ENCODE data around the gene DYTN.
A peak's percentile ranks its signal among the peaks of the same experiment; 100 is the strongest.
"Not testable (repeated sequence)": the region's sequence is repeated elsewhere in the genome, so short reads cannot be mapped to it uniquely, and the experiment has no call there.

DYTN gene, protein sequence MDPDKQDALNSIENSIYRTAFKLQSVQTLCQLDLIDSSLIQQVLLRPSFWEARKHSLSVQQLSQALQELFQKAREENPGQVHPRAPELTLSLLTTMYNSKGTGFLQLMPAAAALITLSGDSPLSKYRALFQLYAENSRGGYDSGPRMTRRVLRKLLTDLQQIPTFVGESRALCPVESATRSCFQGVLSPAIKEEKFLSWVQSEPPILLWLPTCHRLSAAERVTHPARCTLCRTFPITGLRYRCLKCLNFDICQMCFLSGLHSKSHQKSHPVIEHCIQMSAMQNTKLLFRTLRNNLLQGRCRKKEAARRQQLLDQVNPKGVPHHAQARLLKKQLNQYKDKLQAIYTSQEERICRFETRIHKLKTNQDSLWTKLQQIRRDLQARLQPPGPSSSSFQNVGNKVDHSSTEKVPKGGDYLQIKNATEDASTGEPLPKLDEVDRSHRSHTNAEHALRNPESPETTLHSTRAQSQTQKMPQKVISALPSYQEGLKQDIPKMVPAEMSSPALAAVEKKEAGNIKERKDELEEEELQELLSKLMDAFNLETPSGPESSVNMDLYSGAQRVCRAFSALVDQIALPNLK

DNA sequence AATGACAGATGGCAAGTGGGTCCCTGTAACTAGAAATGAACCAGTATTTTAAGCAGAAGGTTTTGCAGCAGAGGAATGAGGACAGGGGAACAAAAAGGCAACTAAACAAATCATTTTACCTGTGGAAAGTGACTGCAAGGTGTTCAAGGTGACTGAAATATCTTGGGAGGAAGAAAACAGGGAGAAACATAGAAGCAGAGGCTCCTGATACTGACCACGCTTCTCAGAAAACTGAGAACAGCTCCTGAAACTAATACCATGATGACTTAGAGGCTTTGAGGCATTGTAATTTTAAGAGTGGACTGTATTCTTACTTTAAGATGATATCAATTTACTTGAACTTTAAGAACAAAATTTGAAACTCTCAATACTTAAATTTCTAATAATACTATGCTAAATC is at the start of gene DYTN:
Gene DYTN (minus strand): TSS at position 101 of the 400 bp plus-strand sequence. CDS start 117 bp downstream, outside the sequence.
- DNase-seq (ENCODE audit: low spot score): no peak

DNA sequence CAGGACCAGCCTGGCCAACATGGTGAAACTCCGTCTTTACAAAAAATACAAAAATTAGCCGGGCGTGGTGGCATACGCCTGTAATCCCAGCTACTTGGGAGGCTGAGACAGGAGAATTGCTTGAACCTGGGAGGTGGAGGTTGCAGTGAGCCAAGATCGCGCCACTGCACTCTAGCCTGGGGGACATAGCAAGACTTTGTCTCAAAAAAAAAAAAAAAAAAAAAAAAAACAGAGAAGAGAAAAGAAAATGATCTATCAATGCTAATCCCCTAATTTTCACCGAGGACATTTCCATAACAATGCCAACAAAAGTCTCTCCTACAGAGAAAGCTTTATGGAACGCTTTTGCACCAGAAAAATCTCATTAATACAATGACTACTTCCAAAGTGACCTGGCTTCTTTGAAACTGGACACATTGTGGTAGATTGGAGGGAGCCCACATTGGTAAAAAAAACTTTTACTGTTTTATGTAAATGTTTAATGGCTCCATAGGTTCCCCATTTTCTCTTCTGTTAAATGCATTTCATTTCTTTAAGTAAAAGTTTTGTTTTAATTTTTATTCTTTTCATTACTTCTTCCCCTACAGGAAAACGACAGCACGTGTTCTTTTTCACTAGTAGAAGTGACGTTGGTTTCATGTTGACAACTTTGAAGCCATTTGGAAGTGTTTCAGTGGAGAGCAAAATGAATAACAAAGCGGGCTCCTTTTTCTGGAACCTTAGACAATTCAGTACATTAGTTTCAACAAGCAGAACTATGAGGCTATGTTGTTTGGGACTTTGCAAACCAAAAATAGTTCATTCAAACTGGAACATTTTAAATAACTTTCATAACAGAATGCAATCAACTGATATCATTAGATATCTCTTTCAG is 48.1 kb upstream of the DYTN start:
- no peak for DNase-seq (ENCODE audit: low spot score)

DNA sequence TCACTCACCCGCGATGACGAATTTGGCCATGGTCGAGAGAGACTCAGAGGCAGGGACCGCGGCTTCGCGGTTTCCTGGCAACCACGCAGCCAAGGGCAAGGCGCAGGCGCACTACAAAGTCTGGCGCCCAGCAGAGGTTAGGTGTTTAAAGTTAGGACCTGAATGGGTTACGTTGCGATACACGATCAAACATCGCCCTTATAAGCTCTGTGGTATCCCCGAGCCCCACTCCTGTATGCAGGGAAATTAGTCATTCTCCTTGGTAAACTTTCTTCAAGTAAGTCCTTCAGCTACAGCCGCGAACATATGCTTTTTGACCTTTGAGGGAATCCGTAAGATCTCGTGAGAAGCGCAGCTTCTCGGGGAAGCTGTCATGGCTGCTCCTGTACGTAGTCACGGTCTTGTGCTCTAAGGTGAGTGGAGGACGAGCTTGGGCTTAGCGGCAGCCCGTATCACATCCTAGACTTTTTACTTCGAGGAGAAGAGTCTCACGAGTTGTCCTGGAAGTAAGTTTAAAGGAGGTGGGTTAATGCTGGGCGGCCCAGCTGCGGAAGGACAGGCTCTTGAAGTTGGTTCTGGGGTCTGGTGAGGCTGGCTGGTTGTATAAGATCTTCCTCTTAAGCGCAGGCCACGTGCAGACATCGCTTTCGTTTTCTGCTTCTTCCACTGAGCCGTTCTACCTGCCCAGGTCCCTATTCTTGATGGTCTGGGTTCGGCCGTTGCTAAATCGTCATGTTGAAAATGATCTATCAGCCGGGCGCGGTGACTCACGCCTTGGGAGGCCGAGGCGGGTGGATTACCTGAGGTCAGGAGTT is 47.3 kb upstream of the DYTN start, which contains the start of the genes FASTKD2 and MDH1B:
Gene FASTKD2 (plus strand): TSS at position 365 of the 815 bp plus-strand sequence. CDS start 1,088 bp downstream, outside the sequence.
Gene MDH1B (minus strand): TSS at position 87 of the 815 bp plus-strand sequence. CDS start 57 bp downstream, at position 30.
- DNase-seq (ENCODE audit: low spot score): peak; percentile 85

DNA sequence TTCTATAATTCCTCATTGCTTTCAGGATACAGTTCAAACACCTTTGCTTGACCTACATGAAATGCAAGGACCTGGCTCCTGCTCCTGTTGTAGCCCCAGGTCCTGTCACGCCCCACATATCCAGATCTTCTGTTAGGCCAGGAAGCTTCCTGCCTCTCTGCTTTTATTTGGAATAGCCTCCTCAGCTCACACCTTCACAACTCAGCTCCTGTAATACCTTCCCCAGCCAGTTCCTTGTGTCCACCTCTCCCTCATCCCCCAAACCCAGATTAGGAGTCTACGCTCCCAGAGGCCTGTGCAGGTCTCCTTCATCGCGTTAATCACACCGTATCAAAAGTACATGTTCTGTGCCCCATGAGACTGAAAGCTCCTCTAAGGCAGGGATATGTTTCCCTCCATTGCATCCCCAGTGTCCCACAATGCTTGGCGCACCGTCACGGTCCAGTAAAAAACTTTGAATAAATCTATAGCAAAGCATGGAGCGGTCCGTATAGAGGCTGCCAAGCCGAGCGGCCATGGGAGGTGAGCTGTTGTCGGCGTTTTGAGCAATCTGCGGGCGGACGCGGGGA is 46.6 kb upstream of the DYTN start:
- DNase-seq (ENCODE audit: low spot score): no peak

DNA sequence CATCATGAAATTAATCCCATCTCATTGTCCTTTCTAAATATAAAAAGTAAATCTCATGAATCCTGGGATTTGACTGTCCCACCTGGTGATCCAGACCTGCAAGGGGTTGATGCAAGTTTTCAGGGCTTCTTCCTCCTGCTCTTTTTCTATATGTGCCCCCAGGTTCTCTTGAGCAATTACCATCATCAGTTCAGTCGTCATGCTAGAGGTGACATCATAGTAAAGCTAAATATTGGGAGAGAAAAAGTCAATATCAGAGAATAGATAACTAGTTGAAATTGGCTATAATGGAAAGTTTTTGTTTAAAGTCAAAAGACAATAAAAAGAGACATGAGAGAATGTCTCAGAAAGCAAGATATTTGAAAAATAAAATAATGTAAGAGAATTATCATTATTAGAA is 38.6 kb upstream of the DYTN start:
- DNase-seq (ENCODE audit: low spot score): no peak

DNA sequence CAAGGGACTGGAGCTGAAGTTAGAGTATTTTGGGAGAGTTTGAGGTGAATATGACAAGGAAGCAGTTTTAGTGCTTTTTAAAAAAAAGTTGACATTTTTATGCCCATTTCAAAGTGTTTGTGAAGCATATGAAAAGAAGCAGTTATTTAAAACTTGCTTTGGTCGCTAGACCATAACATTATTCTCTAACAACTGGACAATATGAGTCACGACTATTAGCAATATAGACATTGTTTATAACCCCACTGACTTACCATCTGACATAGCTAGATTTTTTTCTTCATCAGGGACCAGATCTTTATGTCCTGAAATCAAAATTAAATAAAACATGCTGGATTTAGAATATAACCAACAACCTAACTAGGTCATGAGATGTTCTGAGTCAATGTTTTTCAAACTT is 22.6 kb upstream of the DYTN start:
- DNase-seq (ENCODE audit: low spot score): no peak

DNA sequence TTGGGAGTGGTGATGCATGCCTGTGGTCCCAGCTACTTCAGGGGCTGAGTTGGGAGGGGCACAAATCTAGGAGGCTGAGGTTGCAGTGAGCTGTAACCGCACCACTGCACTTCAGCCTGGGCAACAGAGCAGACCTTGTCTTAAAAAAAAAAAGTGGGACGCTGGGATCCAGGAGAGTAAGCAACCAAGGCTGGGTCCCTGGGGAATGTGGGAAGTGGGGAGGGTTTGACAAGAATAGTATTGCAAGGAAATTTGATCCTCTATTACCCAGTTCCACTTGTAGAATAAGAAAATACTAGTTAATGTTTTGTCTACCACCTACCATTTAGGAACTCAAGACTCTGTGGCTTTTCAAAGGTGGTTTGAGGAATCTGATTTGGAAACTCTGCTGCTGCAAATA is 21.1 kb upstream of the DYTN start:
- DNase-seq (ENCODE audit: low spot score): no peak

DNA sequence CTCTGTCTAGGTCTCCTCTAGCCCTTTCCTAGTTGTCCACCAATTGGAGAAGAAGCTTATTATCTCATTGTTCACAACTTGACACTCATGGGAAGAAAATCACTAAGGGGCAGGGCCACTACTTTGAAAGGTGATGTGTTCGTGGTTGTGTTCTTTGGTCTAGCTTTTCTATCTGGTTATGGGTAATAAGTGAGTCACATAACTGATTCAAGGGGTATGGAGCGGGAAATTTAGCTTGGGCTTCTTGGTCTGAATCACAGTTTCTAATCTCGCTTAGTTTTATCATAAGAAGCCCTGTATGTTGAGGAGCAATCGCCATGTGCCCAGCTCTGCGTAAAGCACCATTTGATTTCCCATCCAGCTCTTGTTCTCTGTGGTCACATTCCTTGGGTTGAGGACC is 18.7 kb upstream of the DYTN start:
- no peak for DNase-seq (ENCODE audit: low spot score)

DNA sequence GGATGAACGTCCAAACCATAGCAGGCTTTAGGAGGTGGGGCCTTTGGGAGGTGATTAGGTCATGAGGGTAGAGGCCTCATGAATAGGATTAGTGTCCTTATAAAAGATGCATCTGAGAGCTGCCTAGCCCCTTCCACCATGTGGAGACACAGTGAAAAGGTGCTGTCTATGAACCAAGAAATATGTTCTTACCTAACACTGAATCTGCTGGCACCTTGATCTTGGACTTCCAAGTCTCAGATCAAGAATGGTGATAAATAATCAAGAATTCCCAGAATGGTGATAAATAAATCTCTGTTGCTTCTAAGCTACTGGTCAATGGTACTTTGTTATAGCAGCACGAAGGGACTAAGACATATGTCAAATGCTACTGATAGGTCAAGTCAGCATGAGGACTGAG is 15.1 kb upstream of the DYTN start:
- no peak for DNase-seq (ENCODE audit: low spot score)

DNA sequence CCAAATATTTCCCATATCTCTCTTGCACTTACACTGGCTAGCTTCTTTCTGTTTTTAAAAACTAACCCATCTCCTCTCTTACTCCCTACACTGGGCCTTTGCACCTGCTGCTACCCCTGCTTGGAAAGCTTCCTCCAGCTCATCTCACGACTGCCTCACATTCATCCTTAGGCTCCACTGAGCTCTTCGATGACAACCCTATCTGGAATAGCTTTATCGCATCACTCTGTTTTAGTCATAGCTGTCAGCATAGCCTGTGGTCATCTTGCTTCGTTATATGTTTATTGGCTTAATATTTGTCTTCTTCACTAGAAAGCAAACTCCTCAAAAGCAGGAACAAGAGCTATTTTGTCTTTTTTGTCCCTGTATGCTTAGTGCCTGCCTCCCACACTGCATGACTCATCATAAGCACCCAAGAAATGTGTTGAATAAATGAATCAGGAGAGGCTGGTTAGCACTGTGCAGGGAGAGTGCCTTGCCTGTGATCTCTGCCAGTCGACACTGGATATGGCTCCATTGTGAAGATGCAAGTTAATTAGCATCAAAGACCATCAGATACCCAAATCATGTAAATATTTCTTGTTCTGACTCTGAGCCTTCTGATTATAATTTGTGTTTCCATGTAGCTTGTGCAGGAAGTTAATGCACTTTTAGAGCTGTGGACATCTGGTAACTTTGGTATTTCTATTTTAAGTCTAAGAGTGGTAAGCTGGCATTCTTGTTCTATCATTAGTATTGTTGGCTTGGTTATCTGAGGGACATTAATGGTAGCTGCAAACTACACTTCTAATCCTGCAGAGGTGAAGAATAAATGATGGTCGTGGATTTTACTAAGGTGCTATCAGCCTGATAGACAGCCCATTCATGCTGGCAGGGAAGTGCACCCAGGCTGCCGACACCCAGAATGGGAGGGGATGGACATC is 10.3 kb upstream of the DYTN start:
- no peak for DNase-seq (ENCODE audit: low spot score)

DNA sequence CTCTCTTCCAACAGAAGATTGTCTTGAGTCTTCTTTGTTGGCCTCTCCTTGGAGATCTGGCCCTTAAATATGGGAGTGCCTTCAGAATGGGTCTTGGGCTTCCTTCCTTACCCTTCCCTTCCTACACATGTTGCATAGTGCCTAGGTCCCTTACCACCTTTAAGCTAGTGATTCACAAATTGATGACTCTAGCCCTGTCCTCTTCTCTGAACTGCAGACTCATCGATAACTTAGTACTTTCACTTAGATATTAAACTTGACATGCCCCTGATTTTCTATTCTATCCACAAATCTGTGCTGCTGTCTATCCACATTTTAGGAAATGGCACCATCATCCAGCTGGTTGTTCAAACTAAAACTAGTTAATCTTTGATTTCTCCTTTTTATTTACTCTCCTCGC is 9.1 kb upstream of the DYTN start:
- no peak for DNase-seq (ENCODE audit: low spot score)

DNA sequence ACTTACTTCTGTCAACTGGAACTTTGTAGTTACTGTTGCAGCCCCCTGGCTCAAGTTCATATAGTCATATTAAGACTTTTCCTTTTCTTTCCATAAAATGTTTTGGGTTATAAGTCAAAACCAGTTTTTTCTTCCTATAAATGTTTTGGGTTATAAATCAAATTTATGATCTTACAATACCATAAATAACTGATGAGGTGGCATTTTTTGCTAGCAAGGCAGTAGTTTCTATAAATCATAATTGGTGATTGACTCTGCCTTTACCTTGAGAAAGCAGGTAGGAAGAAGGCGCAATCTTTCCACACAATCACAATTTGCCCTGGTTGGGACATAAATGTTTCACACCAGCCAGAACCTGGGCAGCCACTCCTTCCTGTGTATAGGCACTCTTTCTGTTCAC is 5.1 kb upstream of the DYTN start:
- DNase-seq (ENCODE audit: low spot score): no peak

DNA sequence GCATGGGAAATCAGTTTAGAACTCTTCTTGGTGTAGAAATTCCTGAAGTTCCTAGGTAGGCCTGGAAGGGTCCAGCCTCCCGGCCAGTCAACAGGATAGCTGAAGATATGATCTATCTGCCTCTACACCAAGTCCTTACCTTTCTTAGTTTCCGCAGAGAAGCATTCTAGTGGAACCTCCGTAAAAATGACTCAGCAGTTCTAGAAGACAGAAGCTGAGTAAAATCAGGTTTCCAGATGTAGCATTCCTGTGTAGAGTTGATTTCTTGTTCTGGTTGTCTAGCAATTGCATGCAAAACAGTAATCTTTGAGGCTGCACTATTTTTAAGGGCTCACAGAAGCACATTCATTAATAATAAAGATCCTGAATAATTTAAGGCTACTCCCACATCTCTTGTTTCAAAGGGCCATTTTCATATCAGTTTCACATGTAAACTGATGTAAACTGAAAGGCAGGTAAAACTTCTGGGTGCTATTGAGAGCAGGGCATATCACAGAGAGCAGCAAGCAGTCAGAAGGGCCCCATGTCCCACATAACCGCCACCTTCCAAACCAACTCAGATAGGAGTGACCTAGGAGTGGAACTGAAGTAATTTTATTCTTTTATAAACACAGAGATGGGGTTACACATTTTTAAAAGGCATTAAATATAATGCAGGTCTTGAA is 3.2 kb upstream of the DYTN start:
- DNase-seq (ENCODE audit: low spot score): no peak

DNA sequence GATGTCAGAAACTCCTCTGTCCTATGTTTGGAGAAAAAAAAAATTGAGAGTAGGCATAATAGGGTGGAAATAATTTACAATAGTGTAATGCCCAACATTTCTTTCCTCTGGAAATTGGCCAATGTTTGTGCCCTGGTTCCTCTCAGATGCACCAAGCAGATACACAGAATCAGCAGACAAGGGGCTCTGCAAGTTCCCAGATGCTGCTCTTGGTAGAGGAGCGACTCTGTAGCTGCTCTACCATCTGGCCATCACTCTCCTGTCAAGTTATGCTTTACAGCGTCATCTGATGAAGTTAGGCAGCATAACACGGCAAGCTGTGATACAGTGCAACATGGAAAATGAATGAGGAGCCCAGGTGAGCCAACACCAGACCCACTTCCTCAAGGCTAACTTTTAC is 1.6 kb downstream of the DYTN start:
- no peak for DNase-seq (ENCODE audit: low spot score)

DNA sequence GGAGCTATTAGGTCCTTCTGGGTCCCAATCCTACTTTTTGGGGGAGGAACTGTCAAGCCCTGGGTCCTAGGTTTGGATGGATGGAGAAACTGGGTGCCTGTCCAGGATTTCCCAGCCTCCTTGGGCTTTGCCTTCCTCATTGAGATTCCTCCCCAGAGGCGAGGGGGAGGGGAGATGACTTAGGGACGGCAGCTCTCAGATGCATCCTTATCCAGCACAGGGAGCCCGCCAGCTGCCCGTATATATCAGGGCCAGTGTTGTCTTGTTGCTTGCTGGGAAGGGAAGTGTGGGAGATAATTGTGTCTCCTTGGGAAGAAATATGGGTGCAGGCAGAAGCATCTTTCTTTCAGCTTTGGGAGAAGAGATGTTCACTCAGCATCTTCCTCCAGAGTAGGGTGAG is 3.0 kb downstream of the DYTN start:
- not testable (repeated sequence) for DNase-seq (ENCODE audit: low spot score)

DNA sequence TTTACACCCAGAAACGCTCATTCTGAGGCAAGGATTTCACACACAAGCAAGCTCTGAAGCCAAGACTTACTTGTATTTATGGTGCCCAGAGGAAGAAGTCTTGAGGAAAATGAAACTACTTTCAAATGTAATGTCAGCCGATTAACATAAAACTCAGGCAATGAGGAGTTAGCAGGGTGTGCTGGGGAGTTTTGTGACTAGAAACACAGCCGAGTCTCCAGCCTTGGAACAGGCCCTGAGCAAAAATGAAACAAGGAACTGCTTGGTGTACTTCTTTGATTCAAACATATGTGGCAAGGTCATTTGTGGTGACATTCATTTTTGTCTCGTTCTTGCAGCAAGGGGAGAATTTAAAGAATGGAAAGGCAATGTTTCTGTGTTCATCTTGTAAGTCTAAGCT is 4.5 kb downstream of the DYTN start:
- no peak for DNase-seq (ENCODE audit: low spot score)

DNA sequence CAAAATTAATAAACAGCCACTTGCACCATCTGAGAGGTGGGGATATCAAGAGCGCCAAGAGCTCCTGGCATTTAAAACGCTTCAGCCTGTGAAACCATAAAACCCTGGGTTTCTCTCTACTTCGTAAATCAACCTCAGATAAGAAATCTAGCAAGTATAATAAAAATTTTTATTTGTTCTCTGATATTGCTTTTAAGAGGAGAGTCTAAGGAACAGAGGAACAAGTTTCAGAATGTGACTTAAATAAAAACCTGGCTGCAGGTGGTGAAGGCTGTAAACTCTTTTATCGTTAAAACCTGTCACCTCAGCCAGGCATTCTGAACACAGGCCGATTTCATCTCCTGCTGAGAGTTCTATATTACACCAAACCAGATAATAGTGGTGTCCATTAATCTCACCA is 9.9 kb downstream of the DYTN start:
- DNase-seq (ENCODE audit: low spot score): no peak

DNA sequence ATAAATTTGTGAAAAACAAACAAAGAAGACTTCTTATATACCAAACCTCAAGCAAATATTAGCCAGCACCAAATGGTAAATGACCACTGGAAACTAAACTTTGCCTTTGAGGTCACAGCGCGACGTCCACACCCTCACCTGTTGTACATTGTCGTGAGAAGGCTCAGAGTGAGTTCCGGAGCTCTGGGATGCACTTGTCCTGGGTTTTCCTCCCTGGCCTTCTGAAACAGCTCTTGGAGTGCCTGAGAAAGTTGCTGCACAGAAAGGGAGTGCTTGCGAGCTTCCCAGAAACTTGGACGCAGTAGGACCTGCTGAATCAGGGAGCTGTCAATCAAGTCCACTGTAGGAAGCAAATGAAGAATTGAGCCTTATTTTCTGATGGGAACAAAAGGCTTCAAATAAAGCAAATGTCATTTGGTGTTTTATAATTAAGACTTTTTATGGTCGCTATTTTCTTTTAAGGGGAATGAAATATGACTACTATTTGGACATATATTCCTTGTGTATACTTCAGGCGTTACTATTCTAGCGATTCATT is 11.0 kb downstream of the DYTN start:
- DNase-seq (ENCODE audit: low spot score): no peak

DNA sequence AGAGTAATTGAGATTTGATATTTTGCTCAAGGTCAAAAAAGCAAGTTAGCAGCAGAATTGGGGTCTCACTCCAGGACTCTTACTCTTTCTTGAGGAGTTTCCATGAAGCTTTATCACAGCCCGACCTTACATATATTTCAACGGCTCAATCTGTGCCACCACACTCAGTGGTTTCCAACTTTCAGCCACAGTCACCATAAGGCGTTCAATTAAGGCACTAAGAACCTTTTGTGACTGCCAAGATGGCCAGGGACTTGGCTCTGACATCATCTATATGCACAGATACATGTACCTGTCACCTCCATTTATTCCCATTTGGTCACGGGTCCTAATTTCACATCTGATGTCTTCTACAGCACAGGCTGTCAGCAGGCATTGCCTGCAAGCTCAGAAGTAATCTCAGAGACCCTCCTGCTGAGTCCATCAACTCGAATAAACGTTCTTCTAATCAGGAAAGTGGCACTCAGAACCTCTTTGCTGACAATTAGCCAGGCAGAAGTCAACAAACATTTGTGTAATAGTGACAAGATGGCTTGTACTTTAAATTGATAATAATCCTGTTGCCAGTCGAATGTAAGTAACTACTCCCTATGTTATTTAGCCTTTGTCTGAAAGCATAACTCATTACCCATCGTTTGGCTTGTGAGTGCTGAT is 16.1 kb downstream of the DYTN start:
- no peak for DNase-seq (ENCODE audit: low spot score)

Measured in hematopoietic multipotent progenitor cell treated with erythropoietin and hydrocortisone succinate and interleukin-3 and kit ligand, for 15 days (in vitro differentiated cells).